ENCODE measurements around the gene NOD1. TPM values are rescaled to one million over a fixed set of nuclear protein-coding genes. Genes with fewer than 3 reads are reported as not detected.

The NOD1 gene
- total RNA-seq, 4 donors from 2014 or later, result 9.2 to 22.1 (median 12.7) TPM

DNA sequence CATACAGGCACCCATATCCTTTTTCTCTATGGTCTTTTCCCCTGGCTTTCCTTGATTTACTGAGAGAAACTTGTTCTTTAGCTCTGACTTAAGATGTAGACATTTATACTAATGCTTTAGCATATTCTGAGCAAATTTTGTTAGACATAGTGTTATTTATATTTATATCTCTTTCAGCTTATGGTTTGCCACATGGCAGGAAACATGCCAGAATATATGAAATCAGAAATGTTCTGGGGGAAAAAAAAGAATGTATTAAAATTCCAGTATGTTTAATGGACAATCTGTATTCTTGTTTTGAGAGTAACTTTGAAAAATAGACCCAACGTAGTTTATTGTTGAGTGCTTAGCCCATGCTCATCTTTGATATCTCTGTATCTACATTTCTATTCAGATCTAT is 36.2 kb upstream of the NOD1 start:
- Histone ChIP-seq H3K9me3 (no peaks in the 10 kb centered on the region), H3K27ac (no peak overlapping the region), H3K27me3 (no peaks in the 10 kb centered on the region), H3K4me3 (no peak overlapping the region), H3K36me3 (no peaks in the 10 kb centered on the region), H3K4me1 (no peaks in the 10 kb centered on the region)
- no peak for DNase-seq
- intact Hi-C loops (cut with DNase I; ENCODE audit: low total_unique reads), result no loop called here
- TF ChIP-seq, protein P1, sequence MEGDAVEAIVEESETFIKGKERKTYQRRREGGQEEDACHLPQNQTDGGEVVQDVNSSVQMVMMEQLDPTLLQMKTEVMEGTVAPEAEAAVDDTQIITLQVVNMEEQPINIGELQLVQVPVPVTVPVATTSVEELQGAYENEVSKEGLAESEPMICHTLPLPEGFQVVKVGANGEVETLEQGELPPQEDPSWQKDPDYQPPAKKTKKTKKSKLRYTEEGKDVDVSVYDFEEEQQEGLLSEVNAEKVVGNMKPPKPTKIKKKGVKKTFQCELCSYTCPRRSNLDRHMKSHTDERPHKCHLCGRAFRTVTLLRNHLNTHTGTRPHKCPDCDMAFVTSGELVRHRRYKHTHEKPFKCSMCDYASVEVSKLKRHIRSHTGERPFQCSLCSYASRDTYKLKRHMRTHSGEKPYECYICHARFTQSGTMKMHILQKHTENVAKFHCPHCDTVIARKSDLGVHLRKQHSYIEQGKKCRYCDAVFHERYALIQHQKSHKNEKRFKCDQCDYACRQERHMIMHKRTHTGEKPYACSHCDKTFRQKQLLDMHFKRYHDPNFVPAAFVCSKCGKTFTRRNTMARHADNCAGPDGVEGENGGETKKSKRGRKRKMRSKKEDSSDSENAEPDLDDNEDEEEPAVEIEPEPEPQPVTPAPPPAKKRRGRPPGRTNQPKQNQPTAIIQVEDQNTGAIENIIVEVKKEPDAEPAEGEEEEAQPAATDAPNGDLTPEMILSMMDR (IDR thresholded peaks at IDR 0.05), result no peak

DNA sequence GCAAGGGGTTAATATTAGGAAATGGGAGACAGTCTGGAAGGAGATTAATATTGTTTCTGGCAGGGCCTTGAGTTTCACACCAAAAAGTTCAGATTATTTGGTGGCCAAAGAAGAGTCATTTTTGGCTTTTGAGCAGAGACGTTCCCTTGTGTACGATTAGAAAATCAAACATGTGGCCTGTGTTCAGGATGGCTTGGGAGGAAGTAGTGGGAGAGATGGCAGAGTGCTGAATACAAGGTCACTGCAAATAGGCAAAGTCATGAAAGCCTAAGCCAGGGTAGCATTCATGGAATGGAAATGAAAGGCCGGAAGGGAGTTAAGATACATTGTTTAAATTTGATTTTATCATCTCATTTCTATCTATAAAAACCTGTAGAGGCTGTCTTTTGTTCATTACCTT is 35.6 kb upstream of the NOD1 start:
- DNase-seq, result no peak
- Histone ChIP-seq H3K36me3 (no peaks in the 10 kb centered on the region), H3K27ac (no peak overlapping the region), H3K4me1 (no peaks in the 10 kb centered on the region), H3K4me3 (no peak overlapping the region), H3K27me3 (no peaks in the 10 kb centered on the region), H3K9me3 (no peaks in the 10 kb centered on the region)
- intact Hi-C loops (cut with DNase I; ENCODE audit: low total_unique reads), result no loop called here
- TF ChIP-seq POLR2A (IDR thresholded peaks at IDR 0.05), result no peak
- TF ChIP-seq, protein P1 (IDR thresholded peaks at IDR 0.05), result no peak

DNA sequence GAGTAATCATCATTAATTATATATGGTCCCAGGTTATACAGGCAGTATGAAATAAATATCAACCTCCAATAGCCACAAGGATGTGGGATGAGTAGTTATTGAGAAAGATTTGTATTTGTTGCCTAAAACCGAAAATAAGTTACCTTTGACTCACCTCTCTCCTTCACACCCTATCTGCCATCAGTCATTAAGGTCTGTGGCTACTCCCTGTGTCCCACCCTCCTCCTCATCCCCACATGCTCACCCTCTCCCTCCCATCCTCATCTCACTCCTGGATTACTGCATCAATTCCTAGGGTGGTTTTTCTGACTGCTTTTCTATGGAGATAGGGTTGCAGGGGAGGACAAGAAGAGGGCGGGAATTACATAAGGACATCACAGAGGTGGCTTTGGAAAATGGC is 35.2 kb upstream of the NOD1 start:
- intact Hi-C loops (cut with DNase I; ENCODE audit: low total_unique reads), result no loop called here
- TF ChIP-seq POLR2A (IDR thresholded peaks at IDR 0.05), result no peak
- TF ChIP-seq, protein P1 (IDR thresholded peaks at IDR 0.05), result no peak
- DNase-seq, result no peak
- Histone ChIP-seq H3K9me3 (no peaks in the 10 kb centered on the region), H3K27ac (no peak overlapping the region), H3K4me3 (no peak overlapping the region), H3K36me3 (no peaks in the 10 kb centered on the region), H3K27me3 (no peaks in the 10 kb centered on the region), H3K4me1 (no peaks in the 10 kb centered on the region)

DNA sequence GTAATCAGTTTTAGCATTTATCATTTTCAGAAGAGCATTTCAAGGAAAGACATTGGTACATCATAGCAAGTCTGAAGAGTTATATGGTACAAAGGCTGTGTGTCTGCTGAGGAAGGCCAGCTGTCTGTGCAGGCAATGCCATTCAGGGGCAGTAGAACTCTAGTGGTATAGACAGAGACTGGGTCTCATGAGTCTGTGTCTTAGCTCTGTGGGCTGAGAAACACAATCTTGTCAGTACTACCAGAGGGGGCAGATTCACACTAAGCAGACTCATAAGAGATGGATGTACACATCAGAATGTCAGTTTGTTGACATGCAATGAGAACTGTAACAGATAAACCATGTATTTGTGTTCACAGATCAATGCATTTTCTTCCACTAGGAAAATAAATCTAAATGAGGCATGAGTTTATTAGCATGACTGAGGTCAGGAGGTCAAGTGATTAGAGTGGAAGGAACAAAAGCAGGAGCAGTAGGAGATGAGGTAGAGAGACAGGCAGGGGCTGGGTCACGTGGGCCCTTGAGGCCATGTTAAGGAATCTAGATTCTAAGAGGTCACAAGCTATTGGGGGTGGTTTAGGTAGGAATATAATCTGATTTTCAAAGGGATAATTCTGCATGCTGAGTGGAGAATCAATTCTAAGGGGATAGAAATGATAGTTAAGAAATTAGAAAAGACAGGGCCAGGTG is 33.5 kb upstream of the NOD1 start:
- no peaks in the 10 kb centered on the region for H3K4me1 ChIP-seq
- intact Hi-C loops (cut with DNase I; ENCODE audit: low total_unique reads), result no loop called here
- H3K27me3 ChIP-seq, result no peaks in the 10 kb centered on the region
- no peaks in the 10 kb centered on the region for H3K9me3 ChIP-seq
- DNase-seq, result no peak
- no peak overlapping the region for H3K4me3 ChIP-seq
- no peak overlapping the region for H3K27ac ChIP-seq
- H3K36me3 ChIP-seq, result no peaks in the 10 kb centered on the region
- TF ChIP-seq, protein P1 (IDR thresholded peaks at IDR 0.05), result no peak

DNA sequence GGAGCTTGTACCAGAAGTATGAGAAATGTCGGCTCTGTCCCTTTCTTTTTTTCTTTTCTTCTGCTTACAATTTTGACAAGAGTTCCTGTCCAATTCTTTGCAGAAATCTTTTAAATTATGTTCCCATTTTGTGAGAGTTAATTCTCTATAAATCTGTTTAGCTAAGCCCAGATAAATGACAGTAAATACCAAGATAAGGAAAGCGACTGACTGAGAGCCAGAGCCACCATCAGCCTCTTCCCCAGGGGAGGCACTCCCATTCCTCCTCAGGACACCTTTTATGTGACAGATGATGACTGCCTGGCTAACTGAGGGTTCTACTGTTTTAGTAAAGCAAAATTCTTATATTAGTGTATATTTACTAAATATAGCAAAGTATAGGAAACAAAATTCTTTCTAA is 32.9 kb upstream of the NOD1 start:
- intact Hi-C loops (cut with DNase I; ENCODE audit: low total_unique reads), result no loop called here
- H3K36me3 ChIP-seq, result no peaks in the 10 kb centered on the region
- H3K27ac ChIP-seq, result no peak overlapping the region
- no peak overlapping the region for H3K4me3 ChIP-seq
- TF ChIP-seq, protein P1 (IDR thresholded peaks at IDR 0.05), result no peak
- TF ChIP-seq POLR2A (IDR thresholded peaks at IDR 0.05), result no peak
- H3K27me3 ChIP-seq, result no peaks in the 10 kb centered on the region
- H3K9me3 ChIP-seq, result no peaks in the 10 kb centered on the region
- no peak for DNase-seq
- H3K4me1 ChIP-seq, result no peaks in the 10 kb centered on the region
